Measurements from ENCODE around the gene STXBP1.

The STXBP1 gene

DNA sequence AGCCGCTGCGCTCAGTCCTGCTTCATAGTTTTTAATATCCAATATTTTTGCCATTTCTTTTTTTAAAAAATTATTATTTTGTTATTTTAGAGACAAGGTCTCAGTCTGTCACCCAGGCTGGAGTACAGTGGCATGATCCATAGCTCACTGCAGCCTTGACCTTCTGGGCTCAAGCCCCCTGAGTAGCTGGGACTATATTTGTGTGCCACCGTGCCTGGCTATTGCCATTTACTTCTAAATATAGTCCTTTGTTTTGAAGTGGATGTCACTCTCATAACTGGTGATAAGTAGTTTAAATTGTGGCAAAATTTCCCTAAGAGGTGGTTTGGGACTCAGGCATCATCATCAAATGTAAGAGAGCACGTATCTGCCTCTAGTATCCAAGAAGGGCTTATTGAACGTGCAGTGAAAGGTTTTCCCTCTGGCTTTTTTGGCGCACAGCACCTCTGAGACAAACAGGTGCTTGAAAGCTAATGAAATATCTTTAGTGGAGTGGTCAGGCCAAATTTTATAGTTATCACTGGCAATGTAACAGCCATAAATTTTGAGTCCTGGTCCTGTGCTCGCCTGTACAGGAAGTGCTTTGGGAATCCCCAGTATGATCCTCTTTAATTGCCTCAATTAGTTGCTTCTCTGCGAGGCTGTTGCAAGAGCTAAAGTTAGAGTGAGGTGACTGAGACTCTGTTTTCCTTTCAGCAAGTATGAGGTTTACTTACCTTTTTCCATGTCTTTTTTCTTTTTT, 14.8 kb downstream of the STXBP1 start:
- Mint-ChIP-seq H3K4me1 (peaks cover 31% of the 10 kb centered on the region), H3K27ac (peak overlapping the region in 1 of 3 experiments; percentile 65), H3K27me3 (ENCODE audit: low read depth) (no peaks in the 10 kb centered on the region), H3K36me3 (ENCODE audit: low read depth) (no peaks in the 10 kb centered on the region), H3K9me3 (no peaks in the 10 kb centered on the region), H3K4me3 (no peak overlapping the region)
- TF ChIP-seq, protein P1, sequence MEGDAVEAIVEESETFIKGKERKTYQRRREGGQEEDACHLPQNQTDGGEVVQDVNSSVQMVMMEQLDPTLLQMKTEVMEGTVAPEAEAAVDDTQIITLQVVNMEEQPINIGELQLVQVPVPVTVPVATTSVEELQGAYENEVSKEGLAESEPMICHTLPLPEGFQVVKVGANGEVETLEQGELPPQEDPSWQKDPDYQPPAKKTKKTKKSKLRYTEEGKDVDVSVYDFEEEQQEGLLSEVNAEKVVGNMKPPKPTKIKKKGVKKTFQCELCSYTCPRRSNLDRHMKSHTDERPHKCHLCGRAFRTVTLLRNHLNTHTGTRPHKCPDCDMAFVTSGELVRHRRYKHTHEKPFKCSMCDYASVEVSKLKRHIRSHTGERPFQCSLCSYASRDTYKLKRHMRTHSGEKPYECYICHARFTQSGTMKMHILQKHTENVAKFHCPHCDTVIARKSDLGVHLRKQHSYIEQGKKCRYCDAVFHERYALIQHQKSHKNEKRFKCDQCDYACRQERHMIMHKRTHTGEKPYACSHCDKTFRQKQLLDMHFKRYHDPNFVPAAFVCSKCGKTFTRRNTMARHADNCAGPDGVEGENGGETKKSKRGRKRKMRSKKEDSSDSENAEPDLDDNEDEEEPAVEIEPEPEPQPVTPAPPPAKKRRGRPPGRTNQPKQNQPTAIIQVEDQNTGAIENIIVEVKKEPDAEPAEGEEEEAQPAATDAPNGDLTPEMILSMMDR (IDR thresholded peaks at IDR 0.05; ENCODE audit: unreplicated experiment in 3 of 3) = no peak

DNA sequence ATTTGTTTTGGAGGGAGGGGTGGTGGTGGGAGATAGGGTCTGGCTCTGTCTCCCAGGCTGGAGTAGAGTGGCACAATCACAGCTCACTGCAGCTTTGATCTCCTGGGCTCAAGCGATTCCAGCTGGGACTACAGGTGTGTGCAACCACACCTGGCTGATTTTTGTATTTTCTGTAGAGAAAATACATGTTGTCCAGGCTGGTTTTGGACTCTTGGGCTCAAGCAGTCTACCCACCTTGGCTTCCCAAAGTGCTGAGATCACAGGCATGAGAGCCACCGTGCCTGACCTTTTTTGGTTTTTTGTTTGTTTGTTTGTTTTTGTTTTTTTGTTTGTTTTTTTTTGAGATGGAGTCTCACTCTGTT, 15.4 kb downstream of the STXBP1 start:
- Mint-ChIP-seq H3K27ac (peak overlapping the region in 1 of 3 experiments; percentile 65), H3K4me3 (no peak overlapping the region), H3K27me3 (ENCODE audit: low read depth) (no peaks in the 10 kb centered on the region), H3K36me3 (ENCODE audit: low read depth) (no peaks in the 10 kb centered on the region), H3K4me1 (peaks cover 31% of the 10 kb centered on the region), H3K9me3 (no peaks in the 10 kb centered on the region)
- TF ChIP-seq, protein P1 (IDR thresholded peaks at IDR 0.05; ENCODE audit: unreplicated experiment in 3 of 3) = no peak

DNA sequence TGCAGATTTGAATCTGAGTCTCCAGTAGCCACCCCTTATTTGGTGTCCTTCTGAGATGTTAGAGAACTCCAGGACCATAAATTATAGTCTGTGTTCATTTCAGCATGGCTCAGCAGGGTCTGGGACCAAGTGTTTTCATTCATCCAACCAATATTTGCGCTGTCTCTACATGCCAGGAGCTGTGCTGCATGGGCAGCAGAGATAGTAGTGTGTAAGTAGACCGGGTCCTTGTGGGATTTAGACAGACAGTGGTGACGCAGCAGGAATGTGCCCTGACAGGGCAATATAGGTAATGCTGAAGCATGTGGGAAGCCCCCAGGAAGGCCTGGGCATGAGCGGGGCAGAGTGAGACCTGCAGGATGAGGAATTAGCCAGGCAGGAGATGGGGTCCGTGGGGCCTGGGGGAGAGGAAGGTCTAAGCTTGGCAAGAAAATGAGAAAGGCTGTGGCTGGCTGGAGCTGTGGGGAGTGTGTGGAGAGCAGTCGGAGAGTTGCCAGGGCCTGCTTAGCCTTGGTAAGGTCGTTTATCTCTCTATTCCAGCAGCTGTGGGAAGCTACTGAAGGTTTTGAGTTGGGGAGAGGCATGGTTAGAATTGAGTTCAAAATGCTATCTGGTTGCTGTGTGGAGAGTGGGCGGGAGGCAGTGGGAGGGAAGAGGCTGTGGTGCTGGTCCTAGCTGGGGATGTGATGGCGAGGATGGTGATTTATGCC, 16.8 kb downstream of the STXBP1 start:
- TF ChIP-seq, protein P1 (IDR thresholded peaks at IDR 0.05; ENCODE audit: unreplicated experiment in 3 of 3) = no peak
- Mint-ChIP-seq H3K27ac (peak overlapping the region; percentile 63 to 77 (median 70)), H3K36me3 (ENCODE audit: low read depth) (no peaks in the 10 kb centered on the region), H3K4me3 (no peak overlapping the region), H3K9me3 (no peaks in the 10 kb centered on the region), H3K27me3 (ENCODE audit: low read depth) (no peaks in the 10 kb centered on the region), H3K4me1 (peaks cover 38% of the 10 kb centered on the region)

DNA sequence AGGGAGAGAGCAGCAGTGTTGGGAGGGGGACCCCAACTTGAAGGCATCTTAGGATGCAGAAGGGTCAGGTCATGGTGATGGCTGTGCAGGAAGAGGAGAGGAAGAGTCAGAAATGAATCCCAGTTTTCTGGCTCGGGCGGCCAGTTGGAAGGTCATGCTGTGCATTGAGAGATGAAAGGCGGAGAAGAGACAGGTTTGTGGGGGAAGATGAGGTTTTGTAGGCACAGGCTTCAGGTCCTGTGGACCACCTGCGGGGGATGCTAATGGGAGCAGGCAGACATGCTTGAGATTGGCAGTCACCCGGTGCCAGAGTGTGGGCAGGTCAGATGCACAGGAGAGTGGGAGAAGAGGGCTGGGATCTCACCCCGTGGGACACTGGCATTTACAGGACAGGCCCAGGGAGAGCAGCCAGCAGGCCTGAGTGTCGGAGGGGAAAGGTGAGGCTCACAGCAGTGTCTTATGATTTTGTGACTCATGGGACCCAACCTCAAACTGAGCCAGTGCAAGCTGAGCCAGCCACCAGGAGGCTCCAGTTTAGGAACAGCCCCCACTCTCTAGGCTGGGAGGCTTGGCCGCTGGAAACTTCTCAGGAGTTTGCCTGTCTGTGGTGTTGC, 17.5 kb downstream of the STXBP1 start:
- no peaks in the 10 kb centered on the region for H3K36me3 Mint-ChIP-seq (ENCODE audit: low read depth)
- H3K4me1 Mint-ChIP-seq = peaks cover 44% of the 10 kb centered on the region
- H3K27ac Mint-ChIP-seq = peak overlapping the region in 2 of 3 experiments; percentile 63 to 77
- H3K27me3 Mint-ChIP-seq (ENCODE audit: low read depth) = no peaks in the 10 kb centered on the region
- TF ChIP-seq, protein P1 (IDR thresholded peaks at IDR 0.05; ENCODE audit: unreplicated experiment in 3 of 3) = no peak
- H3K9me3 Mint-ChIP-seq = no peaks in the 10 kb centered on the region
- no peak overlapping the region for H3K4me3 Mint-ChIP-seq

DNA sequence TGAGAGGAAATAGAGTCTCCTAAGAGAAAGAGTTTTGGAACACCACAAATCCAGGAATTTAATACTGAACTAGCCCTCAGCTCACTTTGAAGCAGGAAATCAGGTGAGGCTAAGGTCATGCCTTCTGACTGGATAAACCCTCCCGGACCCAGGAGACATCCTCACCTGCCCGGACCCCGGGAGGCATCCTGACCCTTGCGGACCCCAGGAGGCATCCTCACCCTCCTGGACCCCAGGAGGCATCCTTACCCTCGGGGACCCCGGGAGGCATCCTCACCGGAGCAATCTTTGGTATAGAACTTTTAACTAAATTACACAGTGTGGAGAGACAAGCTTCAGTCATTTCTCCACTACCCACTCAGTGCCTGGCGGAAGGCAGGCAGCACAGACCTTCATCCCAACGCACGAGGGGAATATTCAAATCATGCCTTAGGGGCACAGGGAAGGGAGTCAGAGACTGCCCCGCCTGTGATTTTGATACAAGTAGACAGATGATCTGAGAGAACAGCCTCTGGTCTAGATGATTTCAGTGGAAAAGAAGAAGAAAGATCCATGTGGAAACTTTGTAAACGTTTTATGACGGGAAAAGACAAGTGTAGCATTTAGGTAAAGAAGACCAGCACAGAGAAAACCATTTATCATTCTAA, 21.3 kb downstream of the STXBP1 start:
- TF ChIP-seq, protein P1 (IDR thresholded peaks at IDR 0.05; ENCODE audit: unreplicated experiment in 3 of 3) = no peak

More for the DNA sequence above, 21.3 kb downstream of the STXBP1 start:
- Mint-ChIP-seq H3K27ac (peak overlapping the region; percentile 25 to 76 (median 40)), H3K4me1 (peaks cover 55% of the 10 kb centered on the region), H3K4me3 (no peak overlapping the region), H3K9me3 (no peaks in the 10 kb centered on the region), H3K36me3 (ENCODE audit: low read depth) (no peaks in the 10 kb centered on the region), H3K27me3 (ENCODE audit: low read depth) (no peaks in the 10 kb centered on the region)

Data from nephron (organoid).